NCI-H1092 (cell line): ENCODE data around the gene BTK.
A peak's percentile ranks its signal among the peaks of the same experiment; 100 is the strongest.

Source experiments
- DNase-seq: peaks from one replicate; lab custom pipeline; 2025; lab: John Stamatoyannopoulos, UW

BTK gene

GRCh38 chrX:101393530-101394305 is 7.7 kb upstream of the BTK start:
- no peak for DNase-seq

- DNase-seq = no peak
These were observed 5.8 kb upstream of the BTK start for GRCh38 chrX:101391831-101392230.

GRCh38 chrX:101390664-101391525 is 4.9 kb upstream of the BTK start, which contains the start of gene RPL36A:
Gene RPL36A, plus strand, starts transcription at chrX:101391011. Its CDS starts 33 bp downstream, at chrX:101391044.
- peak; percentile 94 for DNase-seq

- no peak for DNase-seq
These were observed 2.6 kb upstream of the BTK start for GRCh38 chrX:101388604-101389003.

GRCh38 chrX:101386542-101386885 is 523 bp upstream of the BTK start:
- DNase-seq = no peak

GRCh38 chrX:101385026-101385684 is 836 bp downstream of the BTK start:
- no peak for DNase-seq

- DNase-seq = no peak
These were observed 2.2 kb downstream of the BTK start for GRCh38 chrX:101383679-101384205.

- no peak for DNase-seq
These were observed 8.4 kb downstream of the BTK start for GRCh38 chrX:101377547-101377946.

GRCh38 chrX:101370888-101371504 is 15.0 kb downstream of the BTK start:
- no peak for DNase-seq

- no peak for DNase-seq
These were observed 16.3 kb downstream of the BTK start for GRCh38 chrX:101369687-101370086.

GRCh38 chrX:101368800-101369199 is 17.2 kb downstream of the BTK start:
- DNase-seq = no peak

GRCh38 chrX:101365301-101365795 is 20.6 kb downstream of the BTK start:
- DNase-seq = no peak

GRCh38 chrX:101362757-101363156 is 23.2 kb downstream of the BTK start:
- no peak for DNase-seq

- no peak for DNase-seq
These were observed 23.9 kb downstream of the BTK start for GRCh38 chrX:101362116-101362515.

GRCh38 chrX:101360390-101360789 is 25.6 kb downstream of the BTK start:
- DNase-seq = no peak

- no peak for DNase-seq
These were observed 26.0 kb downstream of the BTK start for GRCh38 chrX:101359966-101360365.

- no peak for DNase-seq
These were observed 28.7 kb downstream of the BTK start for GRCh38 chrX:101357166-101357795.

- no peak for DNase-seq
These were observed 36.8 kb downstream of the BTK start for GRCh38 chrX:101349193-101349562.

GRCh38 chrX:101348452-101349192 is 37.4 kb downstream of the BTK start, which contains the start of gene TIMM8A:
Gene TIMM8A, minus strand, starts transcription at chrX:101348742. Its CDS starts 78 bp downstream, at chrX:101348664.
- DNase-seq = peak; percentile 69

GRCh38 chrX:101347859-101348451 is 38.0 kb downstream of the BTK start:
- DNase-seq = no peak
